SU-DHL-6 (cell line): ENCODE measurements around the gene ANKRD27.
A peak's percentile ranks its signal among the peaks of the same experiment; 100 is the strongest.

ENCODE experiments used
- H2AFZ ChIP-seq: fragments of 200-600 bp; sonication (generic); 2 replicates; pipeline ENCODE4 v1.6.1; 2014; ENCODE audit warnings: low read depth, mild to moderate bottlenecking, moderate library complexity, mixed read lengths, antibody characterized with exemption, low read length; ENCODE audit not compliant: severe bottlenecking
- H3F3A ChIP-seq: fragments of 200-600 bp; shearing (Covaris generic); 2 replicates; pipeline ENCODE4 v1.6.0; 2016; ENCODE audit warnings: antibody characterized with exemption, mild to moderate bottlenecking; ENCODE audit not compliant: insufficient read depth
- H3K27ac ChIP-seq: fragments of 200-600 bp; sonication (generic); 2 replicates; pipeline ENCODE4 v1.5.1; 2016; ENCODE audit warnings: low read depth, mild to moderate bottlenecking, low read length, moderate library complexity, mixed read lengths
- H3K27me3 ChIP-seq: fragments of 200-600 bp; sonication (generic), shearing (Covaris generic); 2 replicates; pipeline ENCODE4 v1.6.0; 2014; ENCODE audit warnings: mild to moderate bottlenecking, low read length
- H3K36me3 ChIP-seq: fragments of 200-600 bp; sonication (generic); 2 replicates; pipeline ENCODE4 v1.6.1; 2014; ENCODE audit warnings: mild to moderate bottlenecking, low read length, mixed read lengths
- H3K4me2 ChIP-seq: fragments of 300-600, 200-600 bp; shearing (Covaris generic), sonication (generic); 2 replicates; pipeline ENCODE4 v1.6.0; 2014; ENCODE audit warnings: low read length, low read depth, mild to moderate bottlenecking; ENCODE audit not compliant: poor library complexity, severe bottlenecking
- H3K4me3 ChIP-seq: fragments of 200-600 bp; sonication (generic); 2 replicates; pipeline ENCODE4 v1.5.1; 2014; ENCODE audit warnings: antibody characterized with exemption, low read length, mild to moderate bottlenecking, mixed read lengths; ENCODE audit not compliant: insufficient read depth, poor library complexity, severe bottlenecking
- H3K79me2 ChIP-seq: fragments of 200-600 bp; sonication (generic); 2 replicates; pipeline ENCODE4 v1.6.1; 2014; ENCODE audit warnings: mild to moderate bottlenecking, low read length, moderate library complexity; ENCODE audit not compliant: insufficient read depth
- H3K9ac ChIP-seq: fragments of 200-600 bp; sonication (generic); 2 replicates; pipeline ENCODE4 v1.7.0; 2014; ENCODE audit warnings: mild to moderate bottlenecking, low read length
- H3K9me2 ChIP-seq: fragments of 200-600 bp; sonication (generic); replicated peaks from 2 replicates; pipeline ENCODE4 v1.6.1; 2014; ENCODE audit warnings: low read length; ENCODE audit not compliant: insufficient read depth
- H3K9me3 ChIP-seq: fragments of 200-600 bp; sonication (generic); 2 replicates; pipeline ENCODE4 v1.6.1; 2014; ENCODE audit warnings: low read length, mixed read lengths; ENCODE audit not compliant: insufficient read depth
- H4K20me1 ChIP-seq: fragments of 200-600 bp; sonication (generic); 2 replicates; pipeline ENCODE4 v1.6.1; 2014; ENCODE audit warnings: low read depth, mild to moderate bottlenecking, antibody characterized with exemption, low read length, moderate library complexity, mixed read lengths
- EZH2phosphoT487 ChIP-seq: fragments of 200-600 bp; sonication (generic), shearing (Covaris generic); conservative IDR thresholded peaks from 2 replicates; pipeline ENCODE4 v1.6.1; 2018; ENCODE audit warnings: mild to moderate bottlenecking, antibody characterized with exemption, low read length, moderate library complexity, mixed read lengths
- TF ChIP-seq, protein P1 (sequence below): fragments of 200-600 bp; sonication (generic); IDR thresholded peaks from one replicate; pipeline ENCODE4 v1.5.1; 2017; ENCODE audit warnings: antibody characterized with exemption, mild to moderate bottlenecking, low read length, moderate library complexity; ENCODE audit not compliant: insufficient read depth, poor library complexity, severe bottlenecking

ANKRD27 gene

DNA sequence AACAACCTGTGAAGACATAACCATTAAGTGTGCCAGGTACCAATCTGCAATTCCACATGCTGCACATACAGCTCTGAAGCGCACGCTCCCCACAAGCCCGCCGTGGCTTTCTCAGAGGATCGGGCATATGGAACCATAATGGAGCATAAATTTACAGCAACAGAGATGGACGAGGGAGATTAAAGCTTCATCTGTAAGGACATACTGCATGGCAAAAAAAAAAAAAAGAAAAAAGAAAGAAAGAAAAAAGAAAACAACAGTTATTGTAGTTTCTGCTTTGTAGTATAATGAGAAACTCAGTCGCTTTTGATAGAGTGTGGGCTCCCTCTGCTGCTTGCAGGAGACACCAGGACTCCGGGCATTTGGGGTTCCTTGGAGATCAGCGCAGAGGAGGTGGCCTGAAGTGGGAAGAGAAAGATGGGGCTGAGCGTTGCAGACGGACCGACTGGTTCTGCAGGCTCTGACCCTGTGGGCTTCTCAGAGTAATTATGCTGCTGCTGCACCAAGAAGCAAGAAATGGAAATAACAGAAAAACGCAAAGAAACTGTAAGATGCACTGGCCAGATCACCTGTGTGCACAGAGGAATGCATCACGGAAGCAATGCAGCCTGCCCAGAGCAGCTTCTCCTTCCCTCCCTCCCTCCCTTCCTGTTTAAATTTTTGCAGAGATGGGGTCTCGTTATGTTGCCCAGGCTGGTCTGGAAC lies 104.7 kb downstream of the ANKRD27 start:
- H3K4me3 ChIP-seq = no peak overlapping the region
- no peaks in the 10 kb centered on the region for H3K9me3 ChIP-seq
- H3K9me2 ChIP-seq = no peaks in the 10 kb centered on the region
- H3K79me2 ChIP-seq = no peaks in the 10 kb centered on the region
- H3K27ac ChIP-seq = no peak overlapping the region
- no peak overlapping the region for H3K4me2 ChIP-seq
- H2AFZ ChIP-seq = no peak overlapping the region
- TF ChIP-seq EZH2phosphoT487 = no peak
- TF ChIP-seq, protein P1, sequence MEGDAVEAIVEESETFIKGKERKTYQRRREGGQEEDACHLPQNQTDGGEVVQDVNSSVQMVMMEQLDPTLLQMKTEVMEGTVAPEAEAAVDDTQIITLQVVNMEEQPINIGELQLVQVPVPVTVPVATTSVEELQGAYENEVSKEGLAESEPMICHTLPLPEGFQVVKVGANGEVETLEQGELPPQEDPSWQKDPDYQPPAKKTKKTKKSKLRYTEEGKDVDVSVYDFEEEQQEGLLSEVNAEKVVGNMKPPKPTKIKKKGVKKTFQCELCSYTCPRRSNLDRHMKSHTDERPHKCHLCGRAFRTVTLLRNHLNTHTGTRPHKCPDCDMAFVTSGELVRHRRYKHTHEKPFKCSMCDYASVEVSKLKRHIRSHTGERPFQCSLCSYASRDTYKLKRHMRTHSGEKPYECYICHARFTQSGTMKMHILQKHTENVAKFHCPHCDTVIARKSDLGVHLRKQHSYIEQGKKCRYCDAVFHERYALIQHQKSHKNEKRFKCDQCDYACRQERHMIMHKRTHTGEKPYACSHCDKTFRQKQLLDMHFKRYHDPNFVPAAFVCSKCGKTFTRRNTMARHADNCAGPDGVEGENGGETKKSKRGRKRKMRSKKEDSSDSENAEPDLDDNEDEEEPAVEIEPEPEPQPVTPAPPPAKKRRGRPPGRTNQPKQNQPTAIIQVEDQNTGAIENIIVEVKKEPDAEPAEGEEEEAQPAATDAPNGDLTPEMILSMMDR = peak; percentile 36
- no peaks in the 10 kb centered on the region for H3K36me3 ChIP-seq
- no peaks in the 10 kb centered on the region for H3F3A ChIP-seq
- no peaks in the 10 kb centered on the region for H3K27me3 ChIP-seq
- no peak overlapping the region for H3K9ac ChIP-seq
- H4K20me1 ChIP-seq = no peaks in the 10 kb centered on the region

- H3F3A ChIP-seq = no peaks in the 10 kb centered on the region
- no peak overlapping the region for H3K9ac ChIP-seq
- no peak overlapping the region for H3K27ac ChIP-seq
- H3K36me3 ChIP-seq = no peaks in the 10 kb centered on the region
- no peaks in the 10 kb centered on the region for H3K9me2 ChIP-seq
- H3K4me3 ChIP-seq = no peak overlapping the region
- no peak overlapping the region for H2AFZ ChIP-seq
- TF ChIP-seq EZH2phosphoT487 = no peak
- TF ChIP-seq, protein P1 = no peak
- H3K79me2 ChIP-seq = no peaks in the 10 kb centered on the region
- no peaks in the 10 kb centered on the region for H3K27me3 ChIP-seq
- H3K4me2 ChIP-seq = no peak overlapping the region
- no peaks in the 10 kb centered on the region for H4K20me1 ChIP-seq
- no peaks in the 10 kb centered on the region for H3K9me3 ChIP-seq
These were observed 107.5 kb downstream of the ANKRD27 start for GRCh38 chr19:32567486-32567885.

- no peaks in the 10 kb centered on the region for H3K79me2 ChIP-seq
- no peaks in the 10 kb centered on the region for H3K9me3 ChIP-seq
- TF ChIP-seq, protein P1 = no peak
- TF ChIP-seq EZH2phosphoT487 = no peak
- no peaks in the 10 kb centered on the region for H3K36me3 ChIP-seq
- H3K4me2 ChIP-seq = no peak overlapping the region
- H4K20me1 ChIP-seq = no peaks in the 10 kb centered on the region
- no peak overlapping the region for H3K4me3 ChIP-seq
- H3K9ac ChIP-seq = no peak overlapping the region
- no peaks in the 10 kb centered on the region for H3K27me3 ChIP-seq
- H3F3A ChIP-seq = no peaks in the 10 kb centered on the region
- no peak overlapping the region for H3K27ac ChIP-seq
- no peak overlapping the region for H2AFZ ChIP-seq
- no peaks in the 10 kb centered on the region for H3K9me2 ChIP-seq
These were observed 108.6 kb downstream of the ANKRD27 start for GRCh38 chr19:32566246-32566830.
